DND-41 (cell line): Measurements from ENCODE around the gene EXOSC2.

ENCODE experiments used
- CTCF ChIP-seq: IDR thresholded peaks from 2 replicates; pipeline ENCODE4 v1.5.1; 2012; ENCODE audit warnings: borderline replicate concordance, low read length, moderate library complexity, mild to moderate bottlenecking; ENCODE audit not compliant: poor library complexity, severe bottlenecking; ENCODE audit errors: extremely low read depth
- EZH2 ChIP-seq: IDR thresholded peaks from 3 replicates; pipeline ENCODE4 v1.6.1; 2012; ENCODE audit warnings: borderline replicate concordance, low read depth, mild to moderate bottlenecking, moderate library complexity, low read length, inconsistent platforms; ENCODE audit not compliant: severe bottlenecking

GRCh38 chr9:130731355-130731754 is 37.8 kb downstream of the EXOSC2 start:
- no peak for TF ChIP-seq CTCF
- TF ChIP-seq EZH2 = no peak
